ENCODE data around the gene ZDHHC3.

DNA sequence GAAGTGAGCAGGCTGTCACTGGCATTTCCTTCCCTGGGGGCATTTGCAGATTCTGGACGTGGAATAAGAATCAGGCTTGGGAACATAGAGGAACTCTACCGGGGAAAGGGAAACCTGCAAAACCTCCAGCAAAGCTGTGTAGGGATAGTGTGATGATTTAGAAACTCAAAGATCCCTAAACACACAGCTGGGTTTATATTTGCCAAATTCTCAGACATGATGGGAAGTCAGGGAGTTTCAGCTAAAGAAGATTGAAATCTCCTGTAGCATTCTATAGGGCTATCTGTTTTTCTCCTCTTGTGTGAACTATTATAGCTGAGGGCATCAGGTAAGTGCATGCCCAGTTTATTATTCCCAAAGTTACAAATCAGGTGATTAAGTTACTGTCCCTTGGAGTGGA is 40.9 kb upstream of the ZDHHC3 start:
- TF ChIP-seq, protein P1, sequence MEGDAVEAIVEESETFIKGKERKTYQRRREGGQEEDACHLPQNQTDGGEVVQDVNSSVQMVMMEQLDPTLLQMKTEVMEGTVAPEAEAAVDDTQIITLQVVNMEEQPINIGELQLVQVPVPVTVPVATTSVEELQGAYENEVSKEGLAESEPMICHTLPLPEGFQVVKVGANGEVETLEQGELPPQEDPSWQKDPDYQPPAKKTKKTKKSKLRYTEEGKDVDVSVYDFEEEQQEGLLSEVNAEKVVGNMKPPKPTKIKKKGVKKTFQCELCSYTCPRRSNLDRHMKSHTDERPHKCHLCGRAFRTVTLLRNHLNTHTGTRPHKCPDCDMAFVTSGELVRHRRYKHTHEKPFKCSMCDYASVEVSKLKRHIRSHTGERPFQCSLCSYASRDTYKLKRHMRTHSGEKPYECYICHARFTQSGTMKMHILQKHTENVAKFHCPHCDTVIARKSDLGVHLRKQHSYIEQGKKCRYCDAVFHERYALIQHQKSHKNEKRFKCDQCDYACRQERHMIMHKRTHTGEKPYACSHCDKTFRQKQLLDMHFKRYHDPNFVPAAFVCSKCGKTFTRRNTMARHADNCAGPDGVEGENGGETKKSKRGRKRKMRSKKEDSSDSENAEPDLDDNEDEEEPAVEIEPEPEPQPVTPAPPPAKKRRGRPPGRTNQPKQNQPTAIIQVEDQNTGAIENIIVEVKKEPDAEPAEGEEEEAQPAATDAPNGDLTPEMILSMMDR (IDR thresholded peaks at IDR 0.05), result no peak
- TF ChIP-seq POLR2AphosphoS5 (IDR thresholded peaks at IDR 0.05) (no peak), POLR2A (IDR thresholded peaks at IDR 0.05) (no peak)
